ENCODE data around the gene TBC1D2.

The TBC1D2 gene

GRCh38 chr9:98230304-98230703, 25.1 kb downstream of the TBC1D2 start:
- H3K4me3 ChIP-seq = no peak overlapping the region
- intact Hi-C loops (cut with DNase I; ENCODE audit: low total_unique reads) = no loop called here
- H3K9me3 ChIP-seq = no peaks in the 10 kb centered on the region
- no peaks in the 10 kb centered on the region for H3K4me1 ChIP-seq
- no peak for TF ChIP-seq CTCF (IDR thresholded peaks at IDR 0.05)
- H3K27me3 ChIP-seq = no peaks in the 10 kb centered on the region
- peaks cover 27 to 70% (median 29%) of the 10 kb centered on the region in 3 donors for H3K36me3 ChIP-seq
- DNase-seq = no peak
- no peak overlapping the region for H3K27ac ChIP-seq

DNA sequence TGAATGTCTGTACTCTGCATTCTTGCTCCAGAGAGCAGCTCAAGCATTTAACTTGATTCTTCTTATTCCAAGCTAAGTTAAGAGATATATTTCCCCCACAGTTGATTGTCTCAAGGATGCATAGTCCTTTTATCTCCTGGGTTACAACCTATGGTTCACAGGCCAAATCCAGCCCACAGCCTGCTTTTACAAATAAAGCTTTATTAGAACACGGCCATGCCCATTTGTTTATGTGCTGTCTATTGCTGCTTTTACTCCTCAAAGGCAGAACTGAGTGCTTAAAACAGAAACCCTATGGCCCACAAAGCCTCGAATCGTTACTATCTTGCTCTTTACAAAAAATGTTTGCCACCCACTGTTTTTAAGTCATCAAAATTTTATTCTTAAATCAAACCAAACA, 25.8 kb downstream of the TBC1D2 start:
- Histone ChIP-seq H3K4me1 (no peaks in the 10 kb centered on the region), H3K27ac (no peak overlapping the region), H3K36me3 (peaks cover 28 to 66% (median 28%) of the 10 kb centered on the region in 3 donors), H3K27me3 (no peaks in the 10 kb centered on the region), H3K9me3 (no peaks in the 10 kb centered on the region), H3K4me3 (no peak overlapping the region)
- intact Hi-C loops (cut with DNase I; ENCODE audit: low total_unique reads) = no loop called here
- no peak for TF ChIP-seq CTCF (IDR thresholded peaks at IDR 0.05)
- no peak for DNase-seq

DNA sequence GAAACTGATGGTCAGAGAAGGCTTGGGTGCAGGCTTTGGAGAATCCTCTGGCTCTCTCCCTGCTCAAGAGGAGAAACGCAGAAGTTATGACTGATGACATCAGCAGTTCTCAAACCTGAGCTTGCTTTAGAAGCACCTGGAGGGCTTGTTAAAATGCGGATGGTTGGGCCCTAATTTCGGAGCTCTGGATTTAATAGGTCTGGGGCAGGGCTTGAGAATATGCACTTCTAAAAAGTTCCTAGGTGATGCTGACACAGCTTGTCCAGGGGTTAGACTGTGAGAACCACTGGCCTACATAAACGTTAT, 26.4 kb downstream of the TBC1D2 start:
- no peaks in the 10 kb centered on the region for H3K9me3 ChIP-seq
- no peak for DNase-seq
- intact Hi-C loops (cut with DNase I; ENCODE audit: low total_unique reads) = no loop called here
- H3K36me3 ChIP-seq = peaks cover 27 to 62% (median 28%) of the 10 kb centered on the region in 3 donors
- no peaks in the 10 kb centered on the region for H3K27me3 ChIP-seq
- TF ChIP-seq CTCF (IDR thresholded peaks at IDR 0.05) = no peak
- H3K4me1 ChIP-seq = no peaks in the 10 kb centered on the region
- no peak overlapping the region for H3K27ac ChIP-seq
- no peak overlapping the region for H3K4me3 ChIP-seq

DNA sequence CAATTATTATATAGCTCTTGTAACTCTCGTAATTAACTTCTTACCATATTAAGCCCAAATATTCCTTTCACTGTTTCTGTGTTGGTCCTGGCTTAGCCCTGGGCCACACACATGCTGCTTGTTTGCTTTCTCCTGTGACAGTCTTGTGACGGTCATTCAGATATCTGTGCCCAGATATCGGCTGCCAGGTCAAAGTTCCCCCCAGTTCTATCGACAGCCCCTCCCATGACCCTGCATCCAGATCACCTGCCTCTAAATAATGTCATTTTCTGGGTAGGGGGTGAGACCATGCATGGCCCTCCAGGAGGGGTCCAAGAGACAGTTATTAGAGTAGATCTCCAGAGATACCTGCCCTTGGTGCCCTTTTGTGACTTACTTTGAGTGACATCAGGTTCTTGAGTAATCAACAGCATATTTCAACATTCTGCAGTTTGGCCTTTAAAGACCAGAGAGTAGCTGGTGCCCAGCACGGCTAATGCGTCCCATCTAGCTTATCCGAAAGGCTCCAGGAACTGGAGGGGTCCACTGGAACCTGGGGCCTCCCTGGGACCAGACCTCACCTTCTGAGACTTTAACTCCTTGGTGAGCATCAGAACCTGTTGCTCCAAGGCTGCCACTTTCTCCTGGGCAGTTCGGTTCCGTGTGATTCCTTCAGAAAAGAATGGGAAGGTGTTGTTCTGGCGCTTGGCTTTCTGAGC, 26.9 kb downstream of the TBC1D2 start:
- peaks cover 24 to 61% (median 28%) of the 10 kb centered on the region in 3 donors for H3K36me3 ChIP-seq
- no peak overlapping the region for H3K27ac ChIP-seq
- H3K4me1 ChIP-seq = peaks cover 0 to 4% (median under 1%) of the 10 kb centered on the region in 4 donors
- no peak for TF ChIP-seq CTCF (IDR thresholded peaks at IDR 0.05)
- intact Hi-C loops (cut with DNase I; ENCODE audit: low total_unique reads) = no loop called here
- DNase-seq = no peak
- no peaks in the 10 kb centered on the region for H3K27me3 ChIP-seq
- no peaks in the 10 kb centered on the region for H3K9me3 ChIP-seq
- H3K4me3 ChIP-seq = no peak overlapping the region

- Histone ChIP-seq H3K36me3 (peaks cover 24 to 54% (median 25%) of the 10 kb centered on the region in 3 donors), H3K4me1 (peaks cover 0 to 10% (median 4%) of the 10 kb centered on the region in 4 donors), H3K27ac (no peak overlapping the region), H3K9me3 (no peaks in the 10 kb centered on the region), H3K4me3 (no peak overlapping the region), H3K27me3 (no peaks in the 10 kb centered on the region)
- TF ChIP-seq CTCF (IDR thresholded peaks at IDR 0.05) = no peak
- DNase-seq = no peak
- intact Hi-C loops (cut with DNase I; ENCODE audit: low total_unique reads) = no loop called here
Measured at GRCh38 chr9:98227883-98228282, 27.6 kb downstream of the TBC1D2 start.

DNA sequence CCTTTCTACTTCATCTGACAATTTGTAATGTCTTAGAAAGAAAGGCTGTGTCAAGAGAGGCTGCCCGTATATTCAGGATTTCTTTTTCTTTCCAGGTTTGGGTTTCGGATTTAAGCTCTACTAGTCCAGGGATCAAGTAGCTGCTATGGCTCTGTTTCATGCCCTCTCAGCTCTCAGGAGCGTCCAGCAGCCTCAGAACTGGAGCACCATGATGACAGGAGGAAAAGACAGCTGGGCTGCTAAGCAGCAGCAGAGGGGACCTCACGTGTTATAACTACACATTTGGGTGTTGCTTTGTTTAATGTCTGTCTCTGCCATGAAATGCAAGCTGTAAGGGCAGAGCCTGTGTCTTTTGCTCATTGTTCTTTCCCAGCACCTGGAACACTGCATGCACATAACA, 28.5 kb downstream of the TBC1D2 start:
- Histone ChIP-seq H3K27ac (no peak overlapping the region), H3K4me1 (peaks cover 0 to 11% (median 4%) of the 10 kb centered on the region in 4 donors)
- no peak for TF ChIP-seq CTCF (IDR thresholded peaks at IDR 0.05)

More for the DNA sequence above, 28.5 kb downstream of the TBC1D2 start:
- Histone ChIP-seq H3K9me3 (no peaks in the 10 kb centered on the region), H3K27me3 (no peaks in the 10 kb centered on the region), H3K36me3 (peaks cover 18 to 45% (median 24%) of the 10 kb centered on the region in 3 donors), H3K4me3 (no peak overlapping the region)
- intact Hi-C loops (cut with DNase I; ENCODE audit: low total_unique reads) = no loop called here
- no peak for DNase-seq
